Stimulated activated naive CD8-positive, alpha-beta T cell treated with anti-CD3 and anti-CD28 coated beads, Interleukin-15, amount 100 ng/mL, for 72 hours (primary cell): ENCODE data around the gene MAPT.

ENCODE experiments used
- ATAC-seq: fragments of 150-1000 bp; cut with Tn5 transposase; 2 replicates; pipeline ENCODE4 v1.10.0; 2021; ENCODE audit warnings: mild to moderate bottlenecking, moderate library complexity
- DNase-seq, 2 donors: peaks; one replicate each; pipeline ENCODE4 v3.0.0; 2021 to 2022
- H3K27ac Mint-ChIP-seq, 2 donors: one replicate each; pipeline ENCODE4 v1.8.0; 2022; ENCODE audit warnings: mild to moderate bottlenecking in 2 of 2, mixed read lengths in 2 of 2, moderate library complexity in 2 of 2
- H3K27me3 Mint-ChIP-seq: one replicate; pipeline ENCODE4 v1.8.0; 2022; ENCODE audit warnings: mixed read lengths
- H3K4me1 Mint-ChIP-seq: one replicate; pipeline ENCODE4 v1.8.0; 2022; ENCODE audit warnings: mild to moderate bottlenecking, mixed read lengths
- H3K4me3 Mint-ChIP-seq, 2 donors: one replicate each; pipeline ENCODE4 v1.8.0; 2022; ENCODE audit warnings: mild to moderate bottlenecking in 2 of 2, mixed read lengths in 2 of 2, moderate library complexity in 1 of 2
- H3K9me3 Mint-ChIP-seq, 2 donors: one replicate each; pipeline ENCODE4 v1.8.0; 2022; ENCODE audit warnings: mixed read lengths in 2 of 2

Gene MAPT

DNA sequence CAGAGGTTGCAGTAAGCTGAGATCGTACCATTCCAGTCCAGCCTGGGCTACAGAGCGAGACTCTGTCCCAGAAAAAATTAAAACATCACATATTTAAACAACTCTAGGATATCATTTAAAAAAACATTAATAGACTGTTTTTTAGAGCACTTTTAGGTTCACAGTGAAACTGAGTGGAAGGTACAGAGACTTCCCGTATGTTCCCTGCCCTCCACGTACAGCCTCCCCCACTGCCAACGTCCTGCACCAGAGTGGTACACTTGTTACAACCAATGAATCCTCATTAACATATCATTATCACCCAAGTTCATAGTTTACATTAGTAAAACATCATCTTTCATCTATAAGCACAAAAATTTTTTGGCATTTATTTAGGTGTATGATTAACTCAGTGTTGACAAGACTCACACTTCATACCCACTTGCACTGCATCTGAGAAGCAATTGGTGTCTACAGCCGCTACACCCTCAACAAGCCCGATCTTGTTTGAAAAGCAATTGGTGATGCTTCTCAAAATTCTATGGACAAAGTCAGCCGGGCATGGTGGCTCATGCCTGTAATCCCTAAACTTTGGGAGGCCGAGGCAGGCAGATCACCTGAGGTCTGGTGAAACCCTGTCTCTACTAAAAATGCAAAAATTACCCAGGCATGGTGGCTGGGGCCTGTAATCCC is 64.8 kb downstream of the MAPT start:
- Mint-ChIP-seq H3K27me3 (no peaks in the 10 kb centered on the region), H3K4me3 (no peak overlapping the region), H3K4me1 (no peaks in the 10 kb centered on the region), H3K9me3 (no peaks in the 10 kb centered on the region), H3K27ac (no peak overlapping the region)
- DNase-seq, result no peak
- ATAC-seq, result no peak

DNA sequence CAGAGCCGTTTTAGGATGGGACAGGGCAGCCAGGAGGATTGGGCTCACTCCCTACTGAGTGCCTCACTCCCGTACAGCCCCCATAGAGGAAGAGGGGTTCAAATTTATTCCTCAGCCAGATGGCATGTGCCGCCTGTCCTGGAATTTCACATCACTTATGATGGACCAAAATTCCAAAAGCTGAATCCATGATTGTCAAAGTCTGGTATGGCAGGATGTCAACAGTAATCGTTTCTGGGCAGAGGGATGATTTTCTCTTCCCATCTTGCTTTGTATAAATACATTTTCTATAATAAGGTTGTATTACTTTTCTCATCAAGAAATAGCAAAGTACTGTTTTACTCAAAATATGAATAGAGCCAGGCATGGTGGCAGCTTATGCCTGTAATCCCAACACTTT is 66.0 kb downstream of the MAPT start:
- DNase-seq, result no peak
- no peaks in the 10 kb centered on the region for H3K4me1 Mint-ChIP-seq
- no peak for ATAC-seq

DNA sequence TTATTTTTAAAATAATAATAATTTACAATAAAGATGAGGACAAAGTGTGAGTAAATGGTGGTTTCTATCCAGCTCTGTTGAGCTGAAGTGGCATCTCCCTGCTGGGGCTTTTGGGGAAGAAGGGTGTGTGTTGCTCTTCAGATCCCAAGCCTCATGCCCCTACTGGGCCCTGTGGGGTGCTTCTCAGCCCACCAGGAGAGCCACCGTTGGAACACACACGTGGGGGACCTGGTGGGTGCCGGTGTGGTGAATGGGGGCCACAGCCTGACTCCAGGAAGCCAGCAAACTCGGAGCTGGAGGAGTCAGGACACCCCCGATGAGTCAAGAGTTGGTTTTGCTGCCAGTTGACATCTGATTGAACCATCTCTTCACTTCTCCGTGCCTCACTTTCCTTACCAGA is 66.9 kb downstream of the MAPT start:
- no peak overlapping the region for H3K4me3 Mint-ChIP-seq
- ATAC-seq (no peak), DNase-seq (no peak)
- no peak overlapping the region for H3K27ac Mint-ChIP-seq
- no peaks in the 10 kb centered on the region for H3K4me1 Mint-ChIP-seq
- H3K27me3 Mint-ChIP-seq, result no peaks in the 10 kb centered on the region
- H3K9me3 Mint-ChIP-seq, result no peaks in the 10 kb centered on the region

More for the DNA sequence above, 66.0 kb downstream of the MAPT start:
- H3K4me3 Mint-ChIP-seq, result no peak overlapping the region
- no peaks in the 10 kb centered on the region for H3K27me3 Mint-ChIP-seq
- H3K27ac Mint-ChIP-seq, result no peak overlapping the region
- H3K9me3 Mint-ChIP-seq, result no peaks in the 10 kb centered on the region

DNA sequence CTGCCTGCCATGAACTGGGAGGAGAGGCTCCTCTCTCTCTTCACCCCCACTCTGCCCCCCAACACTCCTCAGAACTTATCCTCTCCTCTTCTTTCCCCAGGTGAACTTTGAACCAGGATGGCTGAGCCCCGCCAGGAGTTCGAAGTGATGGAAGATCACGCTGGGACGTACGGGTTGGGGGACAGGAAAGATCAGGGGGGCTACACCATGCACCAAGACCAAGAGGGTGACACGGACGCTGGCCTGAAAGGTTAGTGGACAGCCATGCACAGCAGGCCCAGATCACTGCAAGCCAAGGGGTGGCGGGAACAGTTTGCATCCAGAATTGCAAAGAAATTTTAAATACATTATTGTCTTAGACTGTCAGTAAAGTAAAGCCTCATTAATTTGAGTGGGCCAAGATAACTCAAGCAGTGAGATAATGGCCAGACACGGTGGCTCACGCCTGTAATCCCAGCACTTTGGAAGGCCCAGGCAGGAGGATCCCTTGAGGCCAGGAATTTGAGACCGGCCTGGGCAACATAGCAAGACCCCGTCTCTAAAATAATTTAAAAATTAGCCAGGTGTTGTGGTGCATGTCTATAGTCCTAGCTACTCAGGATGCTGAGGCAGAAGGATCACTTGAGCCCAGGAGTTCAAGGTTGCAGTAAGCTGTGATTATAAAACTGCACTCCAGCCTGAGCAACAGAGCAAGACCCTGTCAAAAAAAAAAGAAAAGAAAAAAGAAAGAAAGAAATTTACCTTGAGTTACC is 68.0 kb downstream of the MAPT start:
- Mint-ChIP-seq H3K4me1 (no peaks in the 10 kb centered on the region), H3K9me3 (no peaks in the 10 kb centered on the region), H3K27ac (peak overlapping the region in 1 of 2 donors; percentile 59), H3K27me3 (peaks cover 6% of the 10 kb centered on the region), H3K4me3 (no peak overlapping the region)
- ATAC-seq, result no peak
- no peak for DNase-seq

DNA sequence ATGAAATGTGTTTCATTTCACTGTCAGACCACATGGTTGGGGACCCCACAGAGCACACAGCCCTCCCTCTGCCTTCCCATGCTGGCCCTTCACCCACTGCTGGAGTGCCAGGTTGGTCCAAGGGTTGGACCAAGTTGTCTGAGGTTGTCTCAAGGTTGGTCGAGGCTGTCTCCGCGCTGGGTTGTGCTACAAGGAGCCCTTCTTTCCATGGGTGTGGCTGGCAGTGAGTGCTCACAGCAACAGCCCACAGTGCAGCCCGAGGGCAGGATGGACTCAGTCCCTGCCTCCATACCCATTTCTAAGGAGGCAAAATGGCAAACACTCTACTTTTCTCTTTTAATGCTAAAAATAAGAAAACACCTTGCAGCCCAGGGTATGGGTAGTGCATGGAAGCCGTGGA is 68.9 kb downstream of the MAPT start:
- H3K9me3 Mint-ChIP-seq, result no peaks in the 10 kb centered on the region
- no peak overlapping the region for H3K4me3 Mint-ChIP-seq
- ATAC-seq, result no peak
- H3K27ac Mint-ChIP-seq, result peak overlapping the region in 1 of 2 donors; percentile 28
- H3K4me1 Mint-ChIP-seq, result no peaks in the 10 kb centered on the region
- DNase-seq, result no peak
- H3K27me3 Mint-ChIP-seq, result peaks cover 15% of the 10 kb centered on the region

DNA sequence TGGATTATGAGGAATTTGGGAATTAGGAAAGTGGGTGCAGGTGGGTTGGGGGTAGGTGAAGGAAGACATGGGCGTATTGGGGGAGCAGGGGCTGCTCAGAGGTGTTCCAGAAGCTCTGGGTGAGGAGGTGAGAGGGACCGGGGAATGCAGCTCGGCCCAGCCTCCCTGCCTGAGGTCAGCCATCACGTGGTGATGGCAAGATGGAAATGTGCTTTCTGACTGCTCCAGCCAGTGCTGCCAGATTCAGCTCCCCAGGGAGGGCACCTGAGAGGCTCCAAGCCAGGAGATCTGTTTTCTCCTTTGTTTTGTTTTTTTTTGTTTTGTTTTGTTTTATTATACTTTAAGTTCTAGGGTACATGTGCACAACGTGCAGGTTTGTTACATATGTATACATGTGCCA is 69.5 kb downstream of the MAPT start:
- DNase-seq (no peak), ATAC-seq (no peak)
- Mint-ChIP-seq H3K4me3 (no peak overlapping the region), H3K27ac (no peak overlapping the region), H3K9me3 (no peaks in the 10 kb centered on the region), H3K27me3 (peaks cover 15% of the 10 kb centered on the region), H3K4me1 (no peaks in the 10 kb centered on the region)

DNA sequence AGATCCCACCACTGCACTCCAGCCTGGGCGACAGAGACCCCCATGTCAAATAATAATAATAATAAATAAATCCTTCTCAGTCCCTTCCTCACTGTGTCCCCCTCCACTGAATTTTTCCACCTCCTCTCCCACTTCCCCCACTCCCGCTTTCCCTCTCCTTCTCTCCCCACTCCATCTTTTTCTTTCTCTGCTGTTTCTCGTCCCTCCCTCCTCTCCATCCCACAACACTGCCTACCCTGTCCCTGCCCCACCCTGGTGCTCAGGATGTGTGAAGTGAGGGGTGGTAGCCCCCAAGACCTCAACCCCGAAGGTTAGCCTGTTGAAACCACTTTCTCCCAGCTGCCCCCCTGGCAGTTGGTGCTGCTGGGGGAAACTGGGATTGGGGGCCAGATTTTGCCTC is 70.3 kb downstream of the MAPT start:
- no peak overlapping the region for H3K4me3 Mint-ChIP-seq
- DNase-seq (no peak), ATAC-seq (no peak)
- H3K9me3 Mint-ChIP-seq, result peaks cover 0 to 2% of the 10 kb centered on the region in 2 donors
- no peaks in the 10 kb centered on the region for H3K4me1 Mint-ChIP-seq
- no peak overlapping the region for H3K27ac Mint-ChIP-seq
- peaks cover 15% of the 10 kb centered on the region for H3K27me3 Mint-ChIP-seq

DNA sequence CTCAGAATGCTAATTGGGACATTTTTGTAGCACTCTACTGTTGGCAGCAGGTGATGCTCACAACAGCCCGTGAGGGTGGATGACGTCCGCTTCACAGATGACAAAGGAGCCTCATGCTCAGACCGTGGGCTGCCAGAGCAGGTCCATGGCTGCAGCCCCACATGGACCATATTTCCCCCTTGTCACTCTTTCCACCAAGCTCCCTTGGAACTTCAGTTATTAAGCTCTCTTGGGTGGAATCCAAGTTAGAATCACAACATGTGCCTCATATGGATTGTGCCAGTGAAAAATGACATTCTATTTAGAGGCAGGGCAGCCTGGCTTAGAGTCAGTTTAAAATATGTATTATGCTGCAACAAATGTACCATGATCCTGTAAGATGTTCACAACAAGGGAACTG is 71.5 kb downstream of the MAPT start:
- no peak for ATAC-seq
- DNase-seq, result no peak
- no peak overlapping the region for H3K4me3 Mint-ChIP-seq
- no peaks in the 10 kb centered on the region for H3K4me1 Mint-ChIP-seq
- H3K9me3 Mint-ChIP-seq, result peaks cover 0 to 6% of the 10 kb centered on the region in 2 donors
- H3K27me3 Mint-ChIP-seq, result peaks cover 15% of the 10 kb centered on the region
- H3K27ac Mint-ChIP-seq, result no peak overlapping the region

DNA sequence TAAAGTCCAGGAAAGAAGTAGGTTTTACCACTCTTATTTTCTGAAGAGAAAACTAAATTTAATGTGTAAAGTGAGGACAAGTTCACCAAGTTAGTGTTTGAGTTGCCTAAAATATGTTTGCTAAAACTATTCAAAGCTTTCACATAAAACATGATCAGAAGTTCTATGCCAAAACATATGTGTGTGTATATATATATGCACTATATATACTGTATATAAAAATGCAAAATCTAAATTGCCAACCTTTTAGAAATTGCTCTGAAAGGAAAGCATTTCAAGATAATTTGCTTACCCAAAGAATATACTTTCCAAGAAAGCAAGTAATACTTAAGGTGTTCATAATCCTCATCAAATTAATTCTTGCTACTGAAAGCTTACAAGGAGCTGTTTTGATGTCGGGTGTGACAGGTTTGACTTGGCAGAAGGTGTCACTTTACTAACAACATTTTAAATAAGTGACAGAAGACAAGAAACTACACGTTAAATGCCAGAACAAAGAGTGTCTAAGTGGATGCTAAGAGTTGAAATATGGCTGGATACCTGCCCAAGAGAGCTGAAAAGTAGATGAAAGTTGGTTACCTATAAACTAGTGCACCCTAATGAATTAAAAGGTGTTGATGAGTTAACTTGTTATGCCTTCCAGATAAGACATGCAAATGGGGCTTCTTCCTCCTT is 72.4 kb downstream of the MAPT start:
- Mint-ChIP-seq H3K27me3 (peaks cover 15% of the 10 kb centered on the region), H3K9me3 (peaks cover 0 to 6% of the 10 kb centered on the region in 2 donors), H3K27ac (no peak overlapping the region), H3K4me1 (no peaks in the 10 kb centered on the region), H3K4me3 (no peak overlapping the region)
- no peak for DNase-seq
- no peak for ATAC-seq

DNA sequence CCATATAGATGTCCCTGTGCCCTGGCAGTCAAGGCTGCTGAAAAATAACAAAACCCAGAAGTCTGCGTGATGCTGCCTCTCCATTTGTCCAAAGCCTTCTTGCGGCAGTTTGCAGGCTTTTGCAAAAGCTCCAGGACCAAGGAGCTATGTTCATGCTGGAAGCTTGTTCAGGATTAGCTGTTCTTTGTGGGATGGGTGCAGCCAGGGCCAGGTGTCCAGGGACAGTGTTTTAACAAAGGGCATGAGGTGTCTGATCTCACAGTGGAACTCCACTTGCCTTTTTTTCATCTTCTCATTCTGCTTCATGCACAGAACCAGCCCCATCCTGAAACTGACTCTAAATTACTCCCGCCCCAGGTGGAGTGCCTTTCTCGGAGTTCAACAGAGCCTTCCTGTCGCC is 73.0 kb downstream of the MAPT start:
- no peaks in the 10 kb centered on the region for H3K4me1 Mint-ChIP-seq
- H3K27ac Mint-ChIP-seq, result no peak overlapping the region
- no peak for DNase-seq
- peaks cover 15% of the 10 kb centered on the region for H3K27me3 Mint-ChIP-seq
- no peak overlapping the region for H3K4me3 Mint-ChIP-seq
- peaks cover 3 to 6% of the 10 kb centered on the region in 2 donors for H3K9me3 Mint-ChIP-seq
- no peak for ATAC-seq

DNA sequence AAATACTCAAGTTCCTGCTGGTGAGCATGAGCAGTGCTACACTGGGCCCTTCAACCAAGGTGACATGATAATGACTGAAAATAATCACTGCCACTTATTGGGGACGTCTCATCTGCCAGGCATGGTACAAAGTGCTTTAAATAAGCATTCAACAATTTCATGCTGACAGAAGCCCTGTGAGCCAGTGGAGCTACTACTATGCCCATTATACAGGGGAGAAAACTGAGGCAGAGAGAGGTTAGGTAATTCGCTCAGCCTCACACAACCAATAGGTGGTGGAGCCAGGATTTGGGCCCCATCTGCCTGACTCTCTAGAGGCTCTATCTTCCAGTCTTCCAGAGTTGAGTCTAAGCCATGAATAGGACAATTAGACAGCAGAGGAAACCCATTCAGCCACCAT is 74.4 kb downstream of the MAPT start:
- Mint-ChIP-seq H3K27me3 (peaks cover 15% of the 10 kb centered on the region), H3K9me3 (peaks cover 6% of the 10 kb centered on the region in 2 donors), H3K27ac (no peak overlapping the region), H3K4me3 (no peak overlapping the region), H3K4me1 (no peaks in the 10 kb centered on the region)
- no peak for ATAC-seq
- no peak for DNase-seq

DNA sequence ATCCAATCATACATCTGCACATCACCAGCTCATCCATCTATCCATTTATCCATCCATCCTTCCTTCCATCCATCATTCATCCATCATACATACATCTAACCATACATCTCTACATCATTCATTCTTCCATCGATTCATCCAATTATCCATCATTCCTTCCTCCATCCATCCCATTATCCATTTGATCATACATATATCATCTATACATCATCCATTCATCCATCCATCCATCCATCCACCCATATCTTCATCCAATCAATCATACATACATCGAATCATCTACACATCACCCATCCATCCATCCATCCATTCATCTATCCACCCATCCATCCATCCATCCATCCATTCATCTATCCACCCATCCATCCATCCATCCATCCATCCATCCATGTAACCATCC is 75.4 kb downstream of the MAPT start:
- H3K4me1 Mint-ChIP-seq, result no peaks in the 10 kb centered on the region

DNA sequence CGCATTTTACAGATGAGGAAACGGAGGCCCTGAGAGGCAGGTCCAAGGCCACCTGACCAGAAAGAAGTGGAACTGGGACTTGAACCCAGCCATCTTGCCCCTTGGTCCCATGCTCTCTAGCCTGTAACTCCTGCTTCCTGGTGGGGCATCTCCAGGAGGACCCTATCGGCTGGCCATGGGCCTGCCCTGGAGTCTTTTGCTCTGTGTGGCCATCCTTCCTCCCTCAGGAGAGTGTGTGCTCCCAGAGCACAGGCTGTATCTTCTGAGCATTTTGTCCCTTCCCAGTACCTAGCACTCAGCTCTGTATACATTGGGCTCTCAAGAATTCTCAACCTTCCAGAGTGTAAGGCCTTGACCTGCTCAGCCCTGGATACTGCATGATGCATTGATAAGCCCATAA is 76.3 kb downstream of the MAPT start:
- H3K4me1 Mint-ChIP-seq, result no peaks in the 10 kb centered on the region
- DNase-seq (no peak), ATAC-seq (no peak)
- no peak overlapping the region for H3K27ac Mint-ChIP-seq
- peaks cover 15% of the 10 kb centered on the region for H3K27me3 Mint-ChIP-seq
- H3K4me3 Mint-ChIP-seq, result no peak overlapping the region
- peaks cover 6% of the 10 kb centered on the region in 2 donors for H3K9me3 Mint-ChIP-seq

More for the DNA sequence above, 75.4 kb downstream of the MAPT start:
- H3K4me3 Mint-ChIP-seq, result no peak overlapping the region
- ATAC-seq (no peak), DNase-seq (no peak)
- H3K27ac Mint-ChIP-seq, result no peak overlapping the region
- H3K9me3 Mint-ChIP-seq, result peaks cover 6% of the 10 kb centered on the region in 2 donors
- H3K27me3 Mint-ChIP-seq, result peaks cover 15% of the 10 kb centered on the region

DNA sequence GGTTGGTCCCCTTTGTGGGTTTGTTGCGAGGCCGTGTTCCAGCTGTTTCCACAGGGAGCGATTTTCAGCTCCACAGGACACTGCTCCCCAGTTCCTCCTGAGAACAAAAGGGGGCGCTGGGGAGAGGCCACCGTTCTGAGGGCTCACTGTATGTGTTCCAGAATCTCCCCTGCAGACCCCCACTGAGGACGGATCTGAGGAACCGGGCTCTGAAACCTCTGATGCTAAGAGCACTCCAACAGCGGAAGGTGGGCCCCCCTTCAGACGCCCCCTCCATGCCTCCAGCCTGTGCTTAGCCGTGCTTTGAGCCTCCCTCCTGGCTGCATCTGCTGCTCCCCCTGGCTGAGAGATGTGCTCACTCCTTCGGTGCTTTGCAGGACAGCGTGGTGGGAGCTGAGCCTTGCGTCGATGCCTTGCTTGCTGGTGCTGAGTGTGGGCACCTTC is 77.4 kb downstream of the MAPT start:
- Mint-ChIP-seq H3K27ac (no peak overlapping the region), H3K4me1 (no peaks in the 10 kb centered on the region), H3K27me3 (peaks cover 15% of the 10 kb centered on the region), H3K9me3 (peaks cover 6% of the 10 kb centered on the region in 2 donors), H3K4me3 (no peak overlapping the region)
- no peak for DNase-seq
- ATAC-seq, result no peak

DNA sequence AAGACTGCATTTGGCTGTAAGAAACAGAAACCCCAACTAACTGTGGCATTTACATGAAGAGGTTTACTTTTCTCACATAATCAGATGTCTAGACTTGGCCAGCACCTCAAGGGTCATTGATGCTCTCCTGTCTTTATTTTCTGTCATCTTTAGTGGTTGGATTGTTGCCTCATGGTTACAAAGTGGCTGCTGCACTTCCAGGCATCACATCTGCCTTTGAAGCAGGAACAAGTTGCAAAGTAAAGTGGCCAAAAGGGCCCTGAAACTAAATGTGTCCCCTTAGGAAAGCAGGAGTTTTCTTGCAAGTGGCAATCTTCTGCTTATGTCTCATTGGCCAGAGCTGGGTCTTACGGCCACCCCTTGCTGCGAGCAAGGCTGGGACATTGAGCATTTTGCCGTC is 78.2 kb downstream of the MAPT start:
- no peak overlapping the region for H3K27ac Mint-ChIP-seq
- H3K4me1 Mint-ChIP-seq, result no peaks in the 10 kb centered on the region
- peaks cover 6% of the 10 kb centered on the region in 2 donors for H3K9me3 Mint-ChIP-seq
- no peak overlapping the region for H3K4me3 Mint-ChIP-seq
- no peak for DNase-seq
- no peak for ATAC-seq
- peaks cover 8% of the 10 kb centered on the region for H3K27me3 Mint-ChIP-seq
